ENCODE results near the gene TMSB4X.

- no peak for TF ChIP-seq CTCF (IDR thresholded peaks at IDR 0.05; ENCODE audit: low read depth, low read length)
- TF ChIP-seq EZH2phosphoT487 (IDR thresholded peaks at IDR 0.05; ENCODE audit: low read depth), result no peak
Measured at GRCh38 chrX:13008189-13008533, 33.3 kb downstream of the TMSB4X start.
